KBM-7 (cell line): ENCODE measurements around the gene SCN1B.

Source experiments
- DNase-seq: peaks from one replicate; pipeline ENCODE4 v3.0.0-alpha.2; 2015
- in situ Hi-C: fragments of 300-500 bp; cut with MboI; formaldehyde crosslinking; loops from 2 replicates; pipeline ENCODE4 v1.14.3; 2020; ENCODE audit warnings: low sequenced_read_pairs, low pct_unique_long_range_greater_than_20kb, mixed read lengths

Gene SCN1B

DNA sequence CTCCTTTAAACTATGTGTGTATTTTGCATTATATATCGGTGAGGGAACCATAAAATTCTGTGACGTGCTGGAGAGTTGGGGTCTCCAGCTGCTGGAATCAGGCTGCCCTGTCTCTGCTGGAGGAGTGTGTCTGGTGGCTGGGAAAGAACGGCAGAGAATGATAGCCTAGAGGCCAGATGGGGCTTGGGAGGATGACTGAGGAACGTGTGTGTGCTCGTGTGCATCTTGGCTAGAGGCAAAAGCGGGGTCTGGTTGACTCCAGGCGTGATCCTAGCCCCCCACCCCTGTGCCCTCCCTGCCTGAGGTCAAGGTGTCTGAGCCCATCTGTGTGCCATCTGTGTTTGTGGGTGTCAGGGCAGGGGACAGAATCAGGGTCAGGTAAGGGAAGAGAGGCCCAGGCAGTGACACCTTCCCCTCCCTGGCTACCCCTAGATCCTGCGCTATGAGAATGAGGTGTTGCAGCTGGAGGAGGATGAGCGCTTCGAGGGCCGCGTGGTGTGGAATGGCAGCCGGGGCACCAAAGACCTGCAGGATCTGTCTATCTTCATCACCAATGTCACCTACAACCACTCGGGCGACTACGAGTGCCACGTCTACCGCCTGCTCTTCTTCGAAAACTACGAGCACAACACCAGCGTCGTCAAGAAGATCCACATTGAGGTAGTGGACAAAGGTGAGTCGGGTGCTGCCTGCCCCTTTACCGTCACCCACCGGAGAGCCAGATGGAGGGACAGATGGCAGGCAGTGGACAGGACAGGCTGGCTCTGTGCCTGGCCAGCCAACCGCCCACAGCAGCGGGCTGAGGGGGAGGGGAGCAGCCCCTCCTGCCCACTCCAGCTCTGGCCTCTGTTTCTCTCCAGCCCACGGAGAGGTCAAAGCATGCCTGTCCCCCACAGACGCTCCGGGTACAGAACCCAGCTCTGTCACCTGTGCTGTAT lies 3.1 kb downstream of the SCN1B start:
- in situ Hi-C loops: no loop called here
- DNase-seq: no peak

- in situ Hi-C loops: no loop called here
- DNase-seq: no peak
Measured at GRCh38 chr19:35034005-35034502, 3.8 kb downstream of the SCN1B start.

GRCh38 chr19:35034588-35035382 lies 4.5 kb downstream of the SCN1B start:
- in situ Hi-C loops: no loop called here
- no peak for DNase-seq

- peak; percentile 90 for DNase-seq
- in situ Hi-C loops: no loop called here
Measured at GRCh38 chr19:35037716-35038622, 7.7 kb downstream of the SCN1B start.

DNA sequence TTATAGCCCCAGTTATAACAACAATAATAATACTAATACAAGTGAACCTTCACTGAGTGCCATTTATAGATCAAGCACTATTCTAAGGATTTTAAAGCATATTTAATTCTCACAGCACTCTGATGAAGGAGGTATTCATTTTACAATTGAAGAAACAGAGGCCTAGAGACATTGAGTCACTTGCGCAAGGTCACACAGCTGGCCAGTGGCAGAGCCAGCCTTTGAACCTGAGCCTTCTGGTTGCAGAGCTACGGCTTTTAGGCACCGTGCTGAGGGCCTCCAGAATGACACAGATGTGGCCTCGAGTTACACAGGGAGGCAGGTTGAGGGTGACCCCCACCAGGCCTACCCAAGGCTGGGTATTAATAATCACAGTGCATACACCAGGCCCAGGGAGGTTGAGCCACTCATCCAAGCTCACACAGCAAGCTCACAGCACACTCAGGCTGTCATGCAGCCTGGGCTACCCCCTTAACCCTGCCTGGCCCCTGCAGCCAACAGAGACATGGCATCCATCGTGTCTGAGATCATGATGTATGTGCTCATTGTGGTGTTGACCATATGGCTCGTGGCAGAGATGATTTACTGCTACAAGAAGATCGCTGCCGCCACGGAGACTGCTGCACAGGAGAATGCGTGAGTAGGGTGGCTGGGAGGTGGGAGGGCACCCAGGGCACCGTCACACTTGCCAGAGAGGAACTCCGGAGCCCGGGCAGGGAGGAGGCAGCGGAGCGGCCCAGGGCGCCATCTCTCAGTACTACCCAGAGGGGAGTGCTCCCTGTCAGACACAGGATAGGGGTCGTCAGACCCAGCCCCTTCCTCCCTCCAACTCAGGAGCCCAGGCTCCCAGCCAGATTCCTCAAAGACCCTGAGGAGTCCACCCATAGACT lies 8.6 kb downstream of the SCN1B start:
- DNase-seq: peak; percentile 65

DNA sequence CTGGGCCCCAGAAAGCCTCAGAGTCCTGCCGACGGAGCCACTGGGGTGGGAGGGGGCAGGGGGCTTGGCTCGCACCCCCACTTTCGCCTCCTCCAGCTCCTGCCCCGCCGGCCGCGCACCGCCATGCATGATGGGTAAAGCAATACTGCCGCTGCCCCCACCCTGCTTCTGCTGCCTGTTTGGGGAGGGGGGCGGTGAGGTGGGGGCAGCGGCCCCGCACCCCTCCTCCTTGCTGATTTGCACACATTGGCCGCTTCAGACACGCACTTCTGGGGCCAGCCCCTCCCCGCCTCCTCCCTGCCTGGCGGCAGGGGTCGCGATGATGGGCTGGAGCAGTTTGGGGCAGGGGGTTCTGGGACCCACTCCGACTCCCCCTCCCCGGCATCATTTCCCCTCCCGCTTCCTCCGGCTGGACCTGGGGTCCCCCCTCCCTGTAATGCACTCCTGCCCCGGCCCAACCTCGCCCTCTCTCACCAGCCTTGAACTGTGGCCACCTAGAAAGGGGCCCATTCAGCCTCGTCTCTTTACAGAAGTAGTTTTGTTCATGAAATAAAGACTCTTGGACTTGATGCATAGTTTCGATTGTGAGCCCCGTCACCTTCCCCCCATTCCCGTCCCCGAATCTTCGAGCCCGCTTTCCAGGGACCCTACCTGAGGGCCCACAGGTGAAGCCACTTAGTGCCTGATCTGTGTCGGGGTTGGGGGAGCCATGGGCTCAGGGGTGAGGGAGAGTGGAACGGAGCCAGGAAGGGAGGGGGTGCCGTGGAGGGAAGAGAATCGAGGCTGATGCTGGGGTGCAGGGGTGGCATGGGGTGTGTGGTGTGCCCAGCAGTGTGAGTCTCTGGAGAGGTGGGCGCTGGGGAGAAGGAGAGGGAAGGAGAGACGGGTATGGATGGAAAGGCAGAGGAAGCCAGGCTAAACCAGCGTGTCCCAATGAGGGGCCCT lies 9.9 kb downstream of the SCN1B start:
- DNase-seq: no peak
- in situ Hi-C loops: no loop called here

More for the DNA sequence above, 8.6 kb downstream of the SCN1B start:
- in situ Hi-C loops: no loop called here

DNA sequence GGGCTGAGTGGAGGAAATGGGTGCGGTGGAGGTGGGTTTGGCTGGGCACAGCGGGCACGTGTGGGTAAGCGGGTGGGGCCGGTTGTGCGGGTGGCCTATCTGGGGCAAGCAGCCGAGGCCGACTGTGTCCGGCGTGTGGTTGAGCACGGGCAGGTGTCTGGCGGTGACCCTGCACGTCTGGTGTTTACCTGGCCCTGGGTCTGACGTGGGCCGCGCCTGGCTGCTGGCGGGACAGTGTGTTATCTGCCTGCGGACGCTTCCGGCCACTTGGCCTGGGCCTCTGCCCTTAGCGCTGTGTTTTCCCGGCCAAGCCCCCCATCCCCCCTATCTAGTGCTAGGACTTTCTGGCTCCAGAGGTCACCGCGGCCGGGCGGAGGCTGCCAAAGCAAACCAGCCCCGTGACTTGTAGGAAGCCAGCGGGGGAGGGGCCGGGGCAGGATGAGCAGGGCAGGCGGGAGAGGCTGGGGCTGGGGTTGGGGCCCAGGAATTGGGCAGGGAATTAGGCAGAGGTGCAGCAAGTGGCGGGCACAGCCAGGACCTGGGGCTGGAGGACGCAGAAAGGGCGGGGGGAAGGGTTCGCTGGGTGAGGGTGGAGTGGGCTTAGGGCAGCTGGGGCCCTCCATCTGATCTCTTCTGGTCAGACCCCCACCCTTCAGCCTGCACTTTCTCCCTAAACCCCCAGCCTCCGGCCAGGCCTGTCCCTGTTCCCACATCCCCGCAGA lies 10.7 kb downstream of the SCN1B start:
- no peak for DNase-seq
- in situ Hi-C loops: no loop called here

- in situ Hi-C loops: no loop called here
Measured at GRCh38 chr19:35041548-35042055, 11.3 kb downstream of the SCN1B start, which contains the start of gene HPN. Gene HPN, plus strand, starts transcription at chr19:35041721. Its CDS starts 786 bp downstream, at chr19:35042507.

DNA sequence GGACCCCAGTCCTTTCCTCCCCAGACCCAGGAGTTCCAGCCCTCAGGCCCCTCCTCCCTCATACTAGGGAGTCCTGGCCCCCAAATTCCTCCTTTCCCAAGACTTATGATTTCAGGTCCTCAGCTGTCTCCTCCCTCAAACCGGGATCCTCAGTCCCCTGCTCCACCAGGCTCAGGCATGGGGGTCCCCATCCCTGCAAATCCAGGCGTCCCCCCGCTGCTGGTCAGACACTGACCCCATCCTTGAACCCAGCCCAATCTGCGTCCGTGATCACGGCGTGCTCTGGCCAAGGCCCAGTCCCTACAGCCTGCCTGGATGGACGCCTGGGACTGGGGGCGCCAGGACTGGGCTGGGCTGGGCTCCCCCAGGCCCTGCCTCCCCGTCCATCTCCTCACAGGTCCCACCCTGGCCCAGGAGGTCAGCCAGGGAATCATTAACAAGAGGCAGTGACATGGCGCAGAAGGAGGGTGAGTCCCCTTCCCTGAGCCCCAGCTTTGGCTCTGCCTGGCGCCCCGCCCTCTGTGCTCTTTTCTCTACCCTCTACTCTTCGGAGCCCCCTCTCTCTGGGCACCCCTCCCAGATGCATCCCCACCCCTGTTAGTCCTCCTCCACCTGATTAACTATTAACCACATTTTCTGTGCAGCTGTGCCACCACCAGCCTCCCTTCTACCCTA lies 11.9 kb downstream of the SCN1B start:
- in situ Hi-C loops: no loop called here
- DNase-seq: no peak

More at GRCh38 chr19:35041548-35042055, 11.3 kb downstream of the SCN1B start, which contains the start of gene HPN:
- DNase-seq: no peak

- DNase-seq: no peak
- in situ Hi-C loops: no loop called here
Measured at GRCh38 chr19:35042954-35043604, 12.8 kb downstream of the SCN1B start.

DNA sequence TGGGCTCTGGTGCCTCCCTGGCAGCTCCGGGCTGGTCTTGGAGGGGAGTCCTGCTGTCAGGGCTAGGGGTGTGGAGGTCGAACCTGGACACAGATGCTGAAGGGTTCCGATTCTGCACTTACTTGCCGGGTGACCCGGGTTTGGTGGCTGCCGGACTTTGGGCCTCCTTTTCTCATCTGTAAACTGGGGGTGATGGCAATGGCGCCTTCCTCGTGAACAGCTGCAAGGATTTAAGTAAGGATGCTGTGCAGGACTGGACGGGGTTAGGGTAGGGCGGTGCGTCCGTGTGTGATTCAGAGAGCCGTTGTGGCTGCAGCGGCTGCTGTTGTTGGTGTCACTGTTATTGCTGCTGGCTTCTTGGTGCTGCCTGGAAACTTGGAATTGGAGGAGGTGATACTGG lies 13.6 kb downstream of the SCN1B start:
- no peak for DNase-seq
- in situ Hi-C loops: no loop called here

DNA sequence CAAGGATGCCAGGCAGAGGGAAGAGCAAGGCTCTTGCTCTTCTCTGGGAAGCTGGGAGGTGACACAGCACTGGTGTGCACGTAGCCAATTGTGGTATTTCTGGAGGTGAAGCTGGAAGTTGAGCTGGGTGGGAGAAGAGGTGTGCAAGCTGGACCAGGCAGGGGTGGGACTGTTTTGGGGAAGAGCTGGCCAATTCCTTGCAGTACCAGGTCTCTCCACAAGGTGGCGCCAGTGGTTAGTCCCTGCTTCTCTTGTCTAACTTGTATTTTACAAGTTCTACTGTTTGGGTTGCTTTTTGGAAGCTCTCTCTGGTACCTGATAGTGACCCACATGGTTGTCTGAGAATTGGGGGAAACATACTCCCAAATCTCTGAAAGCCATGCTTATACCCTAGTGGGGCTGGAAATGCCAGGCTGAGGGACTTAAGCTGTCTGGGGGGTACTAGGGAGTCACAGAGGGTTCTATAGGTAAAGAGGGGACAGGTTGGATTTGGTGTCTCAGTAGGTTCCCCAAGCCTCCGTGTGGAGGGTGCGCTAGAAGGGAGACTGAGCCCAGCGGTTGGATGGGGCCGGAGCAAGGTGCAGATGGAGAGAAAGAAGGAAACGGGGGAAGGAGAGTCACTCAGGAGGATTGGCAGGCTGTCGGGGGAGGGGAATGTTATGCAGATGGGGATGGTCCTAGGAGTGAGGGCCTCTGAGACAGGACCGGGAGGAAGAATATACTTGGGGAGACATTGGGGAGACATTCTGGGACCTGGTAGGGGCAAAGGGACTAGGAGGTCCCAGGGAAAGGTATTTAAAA lies 14.2 kb downstream of the SCN1B start:
- in situ Hi-C loops: no loop called here
- peak; percentile 92 for DNase-seq

DNA sequence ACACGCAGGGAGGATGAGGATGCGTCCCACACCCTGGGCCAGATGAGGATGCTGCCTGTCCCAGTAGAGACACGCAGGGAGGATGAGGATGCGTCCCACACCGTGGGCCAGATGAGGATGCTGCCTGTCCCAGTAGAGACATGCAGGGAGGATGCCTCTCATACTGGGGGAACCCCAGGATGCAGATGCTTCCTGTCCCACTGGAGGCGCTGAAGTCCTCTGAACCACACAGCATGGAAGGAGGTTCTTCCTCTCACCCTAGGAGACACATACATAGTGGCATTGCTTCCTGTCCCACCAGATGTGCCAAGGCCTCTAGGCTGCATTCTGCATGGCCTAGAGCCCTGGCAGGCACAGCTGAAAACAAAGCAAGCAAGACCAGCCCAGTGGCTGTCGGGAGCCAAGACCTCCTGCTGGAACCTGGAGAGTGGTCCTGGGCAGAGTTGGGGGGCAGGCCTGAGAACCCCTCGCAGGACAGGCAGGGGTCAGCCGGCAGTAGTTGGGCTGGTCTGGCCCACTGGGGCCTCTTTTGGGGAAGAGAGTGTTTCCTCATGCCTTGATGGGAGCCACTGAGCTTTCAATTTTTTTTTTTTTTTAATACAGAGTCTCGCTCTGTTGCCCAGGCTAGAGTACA lies 15.5 kb downstream of the SCN1B start:
- in situ Hi-C loops: no loop called here
- DNase-seq: peak; percentile 87

DNA sequence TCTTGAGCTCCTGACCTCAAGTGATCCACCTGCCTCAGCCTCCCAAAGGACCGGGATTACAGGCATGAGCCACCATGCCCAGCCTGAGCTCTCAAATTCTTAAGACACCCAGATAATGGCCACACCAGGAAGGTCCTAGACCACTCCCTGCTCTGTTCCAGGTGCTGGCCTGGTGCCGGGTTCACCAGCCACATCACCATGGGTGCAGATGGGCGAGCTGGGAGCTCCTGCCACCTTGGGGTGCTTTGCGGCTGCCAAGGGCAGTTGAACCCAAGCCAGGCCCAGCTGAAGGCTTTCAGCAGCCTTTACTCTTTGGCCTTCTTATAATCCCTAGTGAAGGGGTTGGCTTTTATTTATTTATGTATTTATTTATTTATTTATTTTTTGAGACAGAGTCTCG lies 16.2 kb downstream of the SCN1B start:
- no peak for DNase-seq
- in situ Hi-C loops: no loop called here
